Upper lobe of right lung (tissue), 1 donor: ENCODE measurements around the gene VWCE. TPM values are rescaled to one million over a fixed set of nuclear protein-coding genes. Genes with fewer than 3 reads are reported as not detected.

Experiments
- ATAC-seq: fragments of 200-7000 bp; cut with Tn5 transposase; one replicate; pipeline ENCODE4 v1.9.1; 2020; ENCODE audit warnings: mild to moderate bottlenecking, moderate library complexity
- DNase-seq: peaks from one replicate; pipeline ENCODE4 v3.0.0-alpha.2; 2020
- H3K27ac ChIP-seq: fragments of 200-600 bp; one replicate; pipeline ENCODE4 v1.8.0; 2022
- H3K27me3 ChIP-seq: fragments of 200-600 bp; one replicate; pipeline ENCODE4 v1.8.0; 2022; ENCODE audit warnings: mild to moderate bottlenecking
- H3K36me3 ChIP-seq: fragments of 200-600 bp; one replicate; pipeline ENCODE4 v1.8.0; 2022
- H3K4me1 ChIP-seq: fragments of 200-600 bp; one replicate; pipeline ENCODE4 v1.8.0; 2022
- H3K4me3 ChIP-seq: fragments of 200-600 bp; one replicate; pipeline ENCODE4 v1.8.0; 2022; ENCODE audit warnings: mild to moderate bottlenecking
- H3K9me3 ChIP-seq: fragments of 200-600 bp; one replicate; pipeline ENCODE4 v1.8.0; 2022
- CTCF ChIP-seq: fragments of 200-600 bp; IDR thresholded peaks from one replicate; pipeline ENCODE4 v1.8.0; 2022; ENCODE audit warnings: antibody characterized with exemption
- intact Hi-C: fragments of 100-400 bp; cut with DNase I; formaldehyde crosslinking; loops from one replicate; pipeline ENCODE4 v1.11.0; 2022
- total RNA-seq: library from RNA; stranded (reverse); fragmentation: NEBNext Ultra II Directional; extraction: Animal tissue kit (Norgen Biotek cat#: 25700); gene quantifications from one replicate; pipeline ENCODE4 v1.2.1, GENCODE V29; 2021
- donor health status: DM: no; HTN: yes; CAD: no; lungs with severe emphysema.

VWCE gene
- total RNA-seq, 1 donor from 2014 or later, result 1.5 TPM

- Histone ChIP-seq H3K27me3 (peaks cover 11% of the 10 kb centered on the region), H3K36me3 (peaks cover 13% of the 10 kb centered on the region)
Measured at GRCh38 chr11:61293867-61294716, 1.0 kb downstream of the VWCE start.

GRCh38 chr11:61292356-61292755, 2.8 kb downstream of the VWCE start:
- H3K27me3 ChIP-seq, result peaks cover 11% of the 10 kb centered on the region
- no peaks in the 10 kb centered on the region for H3K36me3 ChIP-seq
- ATAC-seq (no peak), DNase-seq (no peak)
- no peak overlapping the region for H3K4me3 ChIP-seq
- intact Hi-C loops, result no loop called here
- no peak overlapping the region for H3K27ac ChIP-seq
- H3K4me1 ChIP-seq, result peaks cover 27% of the 10 kb centered on the region
- no peaks in the 10 kb centered on the region for H3K9me3 ChIP-seq
- no peak for TF ChIP-seq CTCF

More at GRCh38 chr11:61293867-61294716, 1.0 kb downstream of the VWCE start:
- Histone ChIP-seq H3K4me1 (peaks cover 37% of the 10 kb centered on the region), H3K9me3 (no peaks in the 10 kb centered on the region), H3K27ac (no peak overlapping the region), H3K4me3 (peak overlapping the region; percentile 53)
- DNase-seq, result peak; percentile 70
- ATAC-seq, result peak; percentile 52
- intact Hi-C loops, result no loop called here
- no peak for TF ChIP-seq CTCF

GRCh38 chr11:61290905-61291690, 4.0 kb downstream of the VWCE start:
- Histone ChIP-seq H3K4me3 (no peak overlapping the region), H3K4me1 (peaks cover 22% of the 10 kb centered on the region), H3K36me3 (no peaks in the 10 kb centered on the region), H3K27me3 (peaks cover 11% of the 10 kb centered on the region), H3K27ac (no peak overlapping the region), H3K9me3 (no peaks in the 10 kb centered on the region)
- ATAC-seq (no peak), DNase-seq (no peak)
- intact Hi-C loops, result no loop called here
- TF ChIP-seq CTCF, result no peak

GRCh38 chr11:61287338-61287977, 7.7 kb downstream of the VWCE start:
- intact Hi-C loops, result no loop called here
- no peaks in the 10 kb centered on the region for H3K27me3 ChIP-seq
- H3K4me3 ChIP-seq, result no peak overlapping the region
- no peaks in the 10 kb centered on the region for H3K9me3 ChIP-seq
- ATAC-seq (peak; percentile 22), DNase-seq (no peak)
- no peaks in the 10 kb centered on the region for H3K36me3 ChIP-seq
- H3K4me1 ChIP-seq, result no peaks in the 10 kb centered on the region
- H3K27ac ChIP-seq, result no peak overlapping the region
- TF ChIP-seq CTCF, result no peak

GRCh38 chr11:61283613-61284012, 11.5 kb downstream of the VWCE start:
- Histone ChIP-seq H3K4me3 (no peak overlapping the region), H3K9me3 (no peaks in the 10 kb centered on the region), H3K36me3 (no peaks in the 10 kb centered on the region), H3K27ac (no peak overlapping the region), H3K27me3 (no peaks in the 10 kb centered on the region), H3K4me1 (no peaks in the 10 kb centered on the region)
- DNase-seq (no peak), ATAC-seq (no peak)
- TF ChIP-seq CTCF, result no peak
- intact Hi-C loops, result no loop called here
